ENCODE results near the gene CNTN4.
"Not testable (repeated sequence)": the region's sequence is repeated elsewhere in the genome, so short reads cannot be mapped to it uniquely, and the experiment has no call there.

CNTN4 gene

GRCh38 chr3:2993130-2993529 is 894.5 kb downstream of the CNTN4 start:
- not testable (repeated sequence) for DNase-seq

- no peak for DNase-seq
Measured at GRCh38 chr3:2993736-2994135, 895.1 kb downstream of the CNTN4 start.

DNA sequence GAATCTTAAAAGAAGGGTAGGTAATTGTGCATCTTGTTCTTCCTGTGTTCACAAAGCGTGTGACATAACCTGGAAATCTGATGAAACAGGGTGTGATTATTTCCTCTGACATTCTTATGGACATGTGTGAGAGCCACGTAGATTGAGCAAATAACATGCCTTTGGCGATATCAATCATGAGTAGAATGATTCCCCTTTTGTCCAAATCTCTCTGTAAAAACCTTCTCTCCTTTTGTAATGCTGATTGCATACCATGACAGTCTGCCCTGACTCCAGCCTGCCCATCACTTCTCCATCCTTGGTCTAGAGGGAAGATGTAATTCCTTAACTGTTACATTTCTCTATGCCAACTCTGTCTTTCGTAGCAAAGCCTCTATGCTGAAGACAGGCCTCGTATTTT is 896.5 kb downstream of the CNTN4 start:
- no peak for DNase-seq

DNA sequence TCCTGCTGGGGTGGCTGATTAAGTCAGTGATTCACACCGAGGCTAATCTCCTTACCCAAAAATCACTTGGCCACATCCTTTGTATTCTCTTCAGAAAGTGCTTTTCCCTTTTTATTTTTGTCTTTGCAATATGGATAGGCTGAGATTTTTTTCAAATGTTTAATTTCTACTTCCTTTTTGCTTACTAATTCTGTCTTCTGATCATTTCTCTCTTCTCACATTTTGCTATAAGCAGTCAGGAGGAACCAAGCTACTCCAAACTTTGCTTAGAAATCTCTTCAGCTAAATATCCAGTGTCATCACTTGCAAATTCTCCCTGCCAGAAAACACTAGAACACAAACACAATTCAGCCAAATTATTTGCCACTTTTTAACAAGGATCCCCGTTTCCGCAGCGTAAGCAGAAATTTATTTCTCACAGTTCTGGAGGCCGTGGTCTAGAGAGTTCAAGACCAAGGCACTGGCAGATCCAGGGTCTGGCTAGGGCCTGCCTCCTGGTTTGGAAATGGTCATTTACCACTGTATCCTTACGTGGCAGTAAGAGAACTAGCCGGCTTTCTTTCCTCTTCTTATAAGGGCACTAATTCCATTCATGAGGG is 906.6 kb downstream of the CNTN4 start:
- no peak for DNase-seq

DNA sequence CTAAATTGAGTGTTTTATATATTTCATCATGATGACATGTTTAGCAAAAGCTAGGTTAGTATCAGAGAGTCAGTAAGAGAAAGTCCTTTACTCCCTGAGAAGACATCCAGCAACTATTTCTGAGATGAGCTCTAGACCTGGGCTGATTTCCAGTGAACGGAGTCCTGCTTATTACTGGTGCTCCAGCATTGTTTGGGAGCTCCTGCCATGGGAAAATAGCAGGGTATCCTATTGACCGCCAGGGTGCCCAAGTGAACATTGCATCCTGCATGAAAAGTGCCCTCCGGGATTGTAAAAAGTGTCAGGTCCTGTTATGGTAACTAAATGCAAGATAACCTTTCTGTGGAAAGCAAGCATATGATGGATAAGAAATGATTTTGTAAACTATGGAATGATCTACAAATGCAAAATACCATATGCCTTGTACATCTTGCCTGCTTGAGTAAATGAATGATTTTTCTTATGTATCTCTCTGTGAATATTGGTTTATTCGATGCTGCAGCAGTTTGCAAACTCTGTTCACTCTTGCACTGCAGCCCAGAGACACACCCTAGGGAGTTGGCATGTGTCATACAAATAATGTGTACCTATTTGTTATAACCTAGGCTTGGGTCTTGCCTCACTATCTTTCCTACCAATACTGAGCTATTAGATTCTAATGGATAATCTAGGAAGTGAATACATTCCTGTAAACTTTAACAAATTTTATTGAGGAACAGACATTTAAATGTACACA is 914.8 kb downstream of the CNTN4 start:
- DNase-seq, result no peak

DNA sequence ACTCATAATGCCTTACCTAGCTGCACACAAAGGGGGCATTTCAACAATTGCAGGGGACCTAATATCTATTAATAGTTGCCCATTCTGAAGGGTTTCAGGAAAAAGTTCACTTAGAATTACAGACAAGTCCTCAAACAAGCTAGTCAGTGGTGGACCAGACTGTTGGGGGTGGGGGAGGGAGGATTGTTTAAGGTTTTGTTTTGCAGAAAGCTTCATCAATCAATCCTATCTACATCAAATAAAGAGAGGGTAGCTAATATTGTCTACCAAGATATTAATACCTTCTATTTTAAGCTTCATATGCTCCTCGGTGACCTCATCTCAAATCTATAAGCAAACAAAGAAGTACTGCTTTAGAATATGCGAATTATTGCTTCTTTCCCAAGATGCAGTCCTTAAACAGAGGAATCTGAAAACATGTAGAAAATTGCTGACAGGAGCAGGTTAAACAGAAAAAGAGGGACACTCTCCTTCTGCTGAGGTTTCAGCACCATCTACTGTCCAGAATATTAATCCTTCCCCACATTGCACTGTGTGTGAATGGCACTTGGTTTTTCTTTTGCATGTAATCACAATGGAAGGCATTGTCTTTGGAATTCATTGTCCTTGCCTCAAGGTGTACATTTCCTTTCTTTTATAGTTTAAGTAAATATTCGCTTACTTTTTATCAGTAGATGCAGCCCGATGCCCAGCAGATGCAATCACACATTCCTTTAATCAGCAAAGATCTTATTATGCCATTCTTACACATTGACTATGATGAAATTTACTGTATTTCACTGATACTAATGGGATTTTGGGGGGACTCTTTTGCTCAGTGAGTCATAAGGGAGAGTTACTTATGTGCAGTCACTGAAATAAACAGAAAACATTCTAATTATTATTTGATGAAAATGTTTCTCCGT is 916.8 kb downstream of the CNTN4 start:
- peak; percentile 51 for DNase-seq

GRCh38 chr3:3016226-3016625 is 917.6 kb downstream of the CNTN4 start:
- DNase-seq, result no peak

- DNase-seq, result no peak
Measured at GRCh38 chr3:3020209-3020608, 921.5 kb downstream of the CNTN4 start.

DNA sequence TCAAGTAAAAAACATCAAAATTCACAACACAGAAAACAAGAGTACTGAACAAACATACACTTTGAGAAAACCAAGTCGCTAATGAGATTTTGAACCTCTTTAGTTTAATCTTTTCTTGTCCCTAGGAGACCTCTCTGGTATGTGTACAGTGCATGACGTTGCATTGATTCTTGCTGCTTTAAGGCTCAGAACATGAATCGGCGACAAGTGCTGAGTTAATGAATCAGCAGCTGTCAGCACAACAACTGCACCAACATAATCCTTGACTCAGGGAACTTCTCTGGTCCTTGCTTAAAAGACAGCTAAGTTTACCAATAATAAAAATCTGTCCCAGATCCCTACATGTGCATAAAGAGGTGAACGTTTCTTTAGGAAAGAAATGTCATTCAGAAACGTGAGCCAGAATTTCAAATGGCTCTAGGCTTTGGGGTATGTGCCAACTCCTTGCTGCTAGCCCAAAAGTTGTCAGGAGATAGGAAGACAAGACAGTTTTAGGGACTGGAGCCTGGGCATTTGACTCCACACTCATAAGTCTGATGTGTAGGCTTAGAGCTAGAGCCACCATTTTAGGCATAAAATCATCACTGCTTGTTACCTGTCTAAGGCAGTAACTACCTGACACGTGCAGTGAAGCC is 924.6 kb downstream of the CNTN4 start:
- DNase-seq, result no peak

DNA sequence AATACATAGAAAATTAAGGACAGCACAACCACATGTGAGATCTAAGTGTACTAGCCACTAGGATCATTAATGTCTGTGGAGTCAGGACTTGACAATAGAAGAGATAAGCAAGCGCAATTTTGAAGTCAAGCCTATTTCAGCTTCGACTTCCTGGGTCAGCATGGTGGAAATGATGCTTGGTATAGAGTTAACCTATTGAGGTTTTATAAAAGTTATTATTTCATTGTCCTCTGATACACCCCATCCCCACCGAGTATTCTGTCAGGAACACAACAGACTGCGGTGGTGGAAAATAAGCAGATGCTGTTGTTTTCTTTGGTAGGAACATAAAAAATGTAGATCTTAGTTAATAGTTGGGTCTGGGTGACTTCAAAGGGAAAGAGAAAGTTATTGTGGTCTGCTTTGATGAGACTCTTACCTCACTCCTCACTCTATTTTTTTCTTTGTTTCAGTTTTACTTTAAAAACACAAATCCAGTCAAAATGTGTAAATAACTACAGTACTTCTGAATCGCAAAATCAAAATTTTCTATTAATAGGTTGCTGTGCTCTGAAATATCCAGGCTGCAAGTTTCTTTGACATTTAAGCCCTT is 929.4 kb downstream of the CNTN4 start:
- no peak for DNase-seq

- no peak for DNase-seq
Measured at GRCh38 chr3:3031326-3031725, 932.7 kb downstream of the CNTN4 start.

DNA sequence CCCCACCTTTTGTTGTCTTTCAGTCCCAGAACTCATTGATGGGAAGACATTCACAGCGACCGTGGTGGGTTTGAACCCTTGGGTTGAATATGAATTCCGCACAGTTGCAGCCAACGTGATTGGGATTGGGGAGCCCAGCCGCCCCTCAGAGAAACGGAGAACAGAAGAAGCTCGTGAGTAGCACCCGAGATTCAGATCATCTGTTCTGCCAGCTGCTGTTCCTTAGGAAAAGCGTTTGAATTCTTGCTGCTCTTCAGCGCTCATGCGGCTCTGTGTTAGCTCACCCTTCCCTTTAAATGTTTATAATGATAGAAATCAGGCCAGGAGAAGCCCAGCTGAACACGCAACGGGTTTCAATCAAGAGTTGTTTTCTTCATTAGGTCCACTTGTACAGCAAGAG is 938.5 kb downstream of the CNTN4 start:
- no peak for DNase-seq

DNA sequence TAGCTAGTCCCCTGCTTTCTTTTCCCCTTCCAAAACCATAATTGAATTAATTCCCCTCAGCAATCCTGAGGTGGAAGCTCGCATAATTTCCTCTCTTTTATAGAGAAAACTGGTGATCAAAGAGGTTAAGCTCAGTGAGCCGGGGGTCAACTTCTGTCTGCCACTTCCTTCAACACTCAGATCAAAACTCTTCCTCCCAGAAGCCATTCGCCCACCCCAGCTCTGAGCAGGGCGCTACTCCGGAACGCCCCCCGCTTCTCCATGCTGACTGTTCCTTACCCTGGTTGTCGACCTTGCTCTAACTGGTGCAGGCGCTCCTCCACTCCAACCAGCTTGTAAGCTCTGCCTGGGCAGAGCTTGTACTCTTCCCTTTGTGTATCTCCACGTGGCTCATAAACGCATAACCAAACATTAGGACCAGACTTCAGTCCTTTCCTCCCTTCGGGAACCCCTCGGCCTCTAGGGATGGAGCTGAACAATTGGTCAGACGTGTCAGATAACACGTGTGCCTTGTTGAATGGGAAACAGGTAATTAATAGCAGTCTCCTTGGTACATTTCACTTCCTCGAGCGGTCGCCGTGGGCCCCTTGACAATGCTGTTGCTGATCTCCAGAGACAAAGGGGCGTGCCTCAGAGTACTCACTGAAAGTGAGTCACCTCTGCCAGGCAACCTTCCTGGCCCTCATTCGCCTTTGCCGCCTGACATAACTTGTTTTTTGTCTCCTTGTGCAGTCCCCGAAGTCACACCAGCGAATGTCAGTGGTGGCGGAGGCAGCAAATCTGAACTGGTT is 939.7 kb downstream of the CNTN4 start:
- DNase-seq, result no peak

DNA sequence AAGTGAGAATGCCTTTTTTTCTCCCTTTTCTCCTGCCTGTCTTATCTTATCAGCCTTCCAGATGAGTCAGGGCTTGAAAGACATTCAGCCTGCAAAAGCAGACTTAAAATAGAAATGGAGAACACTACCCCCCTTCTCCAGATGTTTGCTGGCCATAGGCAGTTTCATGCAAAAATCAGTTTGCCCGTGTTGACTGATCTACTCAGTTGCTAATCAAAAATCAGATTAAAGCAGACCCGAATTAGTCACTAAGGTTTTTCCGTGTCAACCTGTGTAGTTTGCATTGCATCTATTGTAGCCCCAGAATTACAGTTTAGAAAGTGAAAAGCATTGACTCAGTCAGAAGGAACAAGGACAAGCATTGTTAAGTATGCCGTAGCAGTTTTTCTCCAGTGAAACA is 955.3 kb downstream of the CNTN4 start:
- DNase-seq, result peak; percentile 3

DNA sequence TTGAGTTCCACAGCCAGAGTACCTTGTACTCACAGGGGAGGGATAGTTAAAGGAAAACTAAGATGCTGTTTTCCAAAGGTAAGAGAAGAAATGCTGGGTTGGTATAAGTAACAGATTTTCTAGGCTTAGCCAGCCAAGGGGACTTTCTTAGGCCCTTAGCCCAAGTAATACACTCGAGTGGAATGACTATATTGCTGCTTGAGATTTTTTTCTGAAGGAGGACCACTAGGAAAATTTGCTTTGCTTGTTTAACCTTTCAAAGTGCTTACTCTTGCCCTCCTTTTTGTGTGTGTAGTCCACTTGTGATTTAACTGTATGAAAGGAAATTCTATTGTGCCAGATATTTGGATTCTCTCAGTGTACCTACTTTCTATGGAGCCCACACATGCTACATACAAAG is 961.0 kb downstream of the CNTN4 start:
- no peak for DNase-seq

DNA sequence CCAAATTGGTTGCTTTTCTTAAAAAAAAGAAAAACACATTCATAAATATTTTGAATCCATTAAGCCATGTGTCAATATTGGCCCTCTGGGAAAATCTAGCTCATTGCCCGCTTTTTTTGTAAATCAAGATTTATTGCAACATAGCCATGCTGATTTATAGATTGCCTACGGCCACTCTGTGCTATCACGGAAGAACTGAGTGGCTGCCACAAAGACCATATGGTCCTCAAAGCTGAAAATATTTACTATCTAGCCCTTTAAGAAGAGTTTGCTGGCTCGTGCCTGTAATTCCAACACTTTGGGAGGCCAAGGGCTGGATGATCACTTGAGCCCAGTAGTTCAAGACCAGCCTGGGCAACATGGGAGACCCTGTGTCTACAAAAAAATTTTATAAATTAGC is 965.6 kb downstream of the CNTN4 start:
- DNase-seq, result no peak

- DNase-seq, result no peak
Measured at GRCh38 chr3:3065876-3066275, 967.2 kb downstream of the CNTN4 start.

- DNase-seq, result no peak
Measured at GRCh38 chr3:3066378-3066777, 967.7 kb downstream of the CNTN4 start.

DNA sequence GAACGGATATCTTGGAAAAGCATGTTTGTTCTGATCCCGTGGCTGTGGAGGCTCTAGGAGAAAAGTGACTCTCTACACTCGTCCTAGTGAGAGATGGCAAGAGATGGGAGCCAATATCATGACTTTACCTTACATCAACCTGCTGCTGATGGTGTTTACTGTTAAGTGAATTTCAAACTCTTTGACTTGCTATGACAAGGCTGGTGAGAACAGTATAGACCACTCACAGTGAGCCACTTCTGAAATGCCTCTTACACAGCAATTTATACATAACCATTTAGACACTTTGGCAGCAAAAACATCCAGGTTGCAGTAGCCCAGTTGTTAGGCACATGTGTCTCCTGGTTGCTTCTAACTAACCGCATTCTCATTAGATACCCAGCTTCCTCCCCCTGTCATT is 968.2 kb downstream of the CNTN4 start:
- DNase-seq, result no peak

- no peak for DNase-seq
Measured at GRCh38 chr3:3068358-3068881, 969.8 kb downstream of the CNTN4 start.

DNA sequence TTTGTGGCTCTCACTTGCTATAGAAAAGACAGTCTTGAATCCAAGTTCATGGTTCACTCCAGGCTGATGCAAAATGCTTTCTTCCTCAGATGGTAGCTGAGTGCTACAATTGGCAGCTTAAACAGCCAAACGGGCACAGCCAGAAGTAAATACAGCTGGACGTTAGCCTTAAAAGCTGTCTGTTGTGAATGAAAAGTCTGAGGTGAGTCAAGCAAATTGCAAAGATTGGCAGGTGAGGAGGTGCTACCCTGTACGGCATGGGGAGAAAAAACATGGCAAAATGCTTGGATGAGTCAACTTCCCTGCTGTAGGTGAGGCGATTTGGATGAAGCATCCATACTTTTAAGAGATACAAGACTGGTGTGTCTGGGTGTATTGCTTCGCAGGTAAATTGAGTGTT is 971.1 kb downstream of the CNTN4 start:
- no peak for DNase-seq

DNA sequence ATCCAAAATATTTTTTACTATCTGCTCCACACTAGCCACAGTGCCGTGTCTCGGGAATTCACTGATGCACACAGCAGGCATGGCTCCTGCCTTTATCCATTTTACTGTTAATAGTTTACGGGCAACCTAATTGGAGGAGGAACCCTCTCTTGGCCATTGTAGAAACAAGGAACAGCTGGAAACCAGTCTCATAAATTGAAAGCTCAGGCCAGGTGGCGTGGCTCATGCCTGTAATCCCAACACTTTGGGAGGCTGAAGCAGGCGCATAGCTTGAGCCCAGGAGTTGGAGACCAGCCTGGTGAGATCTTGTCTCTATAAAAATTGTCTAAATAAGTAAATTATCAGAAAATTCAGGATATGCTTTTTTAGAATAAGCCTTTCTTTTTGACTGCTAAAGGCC is 972.5 kb downstream of the CNTN4 start:
- no peak for DNase-seq
